Gastroesophageal sphincter (tissue), 4 donors: ENCODE results near the gene DPF3. TPM values are rescaled to one million over a fixed set of nuclear protein-coding genes. Genes with fewer than 3 reads are reported as not detected.

Source experiments
- small RNA-seq, 4 donors: library from RNA; depleted of rRNA; stranded (forward); fragments of <200 nt; gene quantifications; one replicate each; pipeline ENCODE3, GENCODE V24; 2016
- total RNA-seq, 4 donors: library from RNA; depleted of rRNA; stranded (reverse); fragments of >200 nt; gene quantifications; one replicate each; pipeline ENCODE4 v1.1.0, GENCODE V29; 2016

The DPF3 gene
- total RNA-seq, 4 donors from 2014 or later = 0.13 to 4.4 (median 2.1) TPM

Small RNA genes lying within 50 kb of the gene (small RNA-seq; reads per million reads assigned to genes)
- gene RF00019 = 0 reads per million in 4 donors

Other genes starting within 250 kb of the DPF3 start
- gene DCAF4, start 32.4 kb upstream of the DPF3 start, total RNA-seq = 10 to 100 TPM in 3 of 4 donors, 1 to 10 TPM in 1; 9.0 to 22.6 (median 19.8) TPM
- gene ZFYVE1, start 133.0 kb upstream of the DPF3 start, total RNA-seq = 10 to 100 TPM; 16.7 to 36.7 (median 23.8) TPM
- gene RBM25, start 164.4 kb upstream of the DPF3 start, total RNA-seq = 10 to 100 TPM; 18.2 to 83.9 (median 41.9) TPM
- 10 to 100 TPM; 40.1 to 54.6 (median 45.9) TPM for gene PSEN1, start 242.4 kb upstream of the DPF3 start, total RNA-seq